Measurements from ENCODE around the gene AFF4.
"Not testable (repeated sequence)": the region's sequence is repeated elsewhere in the genome, so short reads cannot be mapped to it uniquely, and the experiment has no call there.

The AFF4 gene

DNA sequence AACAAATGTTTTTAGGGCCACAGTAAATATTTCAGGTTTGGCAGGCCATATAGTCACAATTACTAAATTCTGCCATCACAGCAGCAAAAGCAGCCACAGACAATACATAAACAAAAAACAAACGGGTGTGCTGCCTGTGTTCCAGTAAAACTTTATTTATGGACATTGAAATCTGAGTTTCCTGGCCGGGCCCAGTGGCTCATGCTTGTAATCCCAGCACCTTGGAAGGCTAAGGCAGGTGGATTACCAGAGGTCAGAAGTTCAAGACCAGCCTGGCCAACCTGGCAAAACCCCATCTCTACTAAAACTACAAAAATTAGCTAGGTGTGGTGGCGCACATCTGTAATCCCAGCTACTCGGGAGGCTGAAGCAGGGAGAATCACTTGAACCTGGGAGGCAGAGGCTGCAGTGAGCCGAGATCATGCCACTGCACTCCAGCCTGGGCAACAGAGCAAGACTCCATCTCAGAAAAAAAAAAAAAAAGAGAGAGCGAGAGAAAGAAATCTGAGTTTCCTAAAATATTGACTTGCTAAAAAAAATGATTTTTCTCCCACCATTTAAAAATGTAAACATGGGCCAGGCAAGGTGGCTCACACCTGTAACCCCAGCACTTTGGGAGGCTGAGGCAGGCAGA lies 7.2 kb downstream of the AFF4 start:
- DNase-seq: not testable (repeated sequence)

DNA sequence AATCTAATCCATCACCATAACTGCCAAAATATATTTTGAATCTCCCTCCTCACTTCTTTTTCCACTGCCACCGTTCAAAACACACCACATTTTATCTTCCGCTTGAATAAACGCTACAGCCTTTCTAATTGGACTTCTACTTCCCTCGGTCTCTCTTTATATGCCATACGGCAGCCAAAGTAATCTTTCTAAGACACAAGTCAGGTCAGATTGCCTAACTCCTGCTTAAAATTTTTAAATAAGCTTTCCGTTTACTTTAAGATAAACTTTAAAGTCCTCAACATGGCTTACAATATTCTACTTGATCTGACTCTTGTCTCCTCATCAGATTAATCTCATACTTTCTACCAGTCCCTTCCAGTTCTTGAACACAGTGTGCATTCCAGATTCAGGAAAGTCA lies 9.7 kb downstream of the AFF4 start:
- no peak for DNase-seq

DNA sequence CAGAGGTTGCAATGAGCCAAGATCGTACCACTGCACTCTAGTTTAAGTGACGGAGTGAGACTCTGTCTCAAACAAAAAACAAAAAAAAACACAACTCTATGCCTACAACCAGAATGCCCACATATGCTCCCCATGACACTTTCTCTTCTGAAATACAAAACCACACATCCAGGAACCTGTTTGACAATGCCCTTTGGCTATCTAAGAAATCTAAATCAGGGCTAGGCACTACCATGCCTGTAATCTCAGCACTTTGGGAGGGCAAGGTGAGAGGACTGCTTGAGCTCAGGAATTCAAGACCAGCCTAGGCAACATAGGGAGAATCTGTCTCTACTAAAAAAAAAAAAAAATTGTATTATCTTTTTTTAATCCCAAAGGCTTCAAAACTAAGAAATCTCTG lies 10.6 kb downstream of the AFF4 start:
- DNase-seq: no peak

DNA sequence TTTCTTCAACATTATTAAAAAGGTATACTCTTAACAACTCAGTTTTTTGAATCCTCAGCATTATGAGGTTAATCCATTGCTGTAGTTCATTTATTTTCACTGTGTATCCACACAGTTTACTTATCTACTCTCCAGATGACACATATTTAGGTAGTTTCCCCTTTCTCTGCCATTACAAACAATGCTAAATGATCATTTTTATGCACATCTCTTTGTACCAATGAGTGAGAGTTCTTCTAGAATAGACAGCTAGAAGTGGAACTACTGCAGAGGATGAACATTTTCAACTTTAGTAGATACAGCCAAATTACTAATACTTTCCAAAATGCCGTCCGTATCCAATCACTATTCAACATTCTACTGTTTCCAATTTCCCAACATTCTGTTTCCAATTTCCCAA lies 11.5 kb downstream of the AFF4 start:
- DNase-seq: no peak

DNA sequence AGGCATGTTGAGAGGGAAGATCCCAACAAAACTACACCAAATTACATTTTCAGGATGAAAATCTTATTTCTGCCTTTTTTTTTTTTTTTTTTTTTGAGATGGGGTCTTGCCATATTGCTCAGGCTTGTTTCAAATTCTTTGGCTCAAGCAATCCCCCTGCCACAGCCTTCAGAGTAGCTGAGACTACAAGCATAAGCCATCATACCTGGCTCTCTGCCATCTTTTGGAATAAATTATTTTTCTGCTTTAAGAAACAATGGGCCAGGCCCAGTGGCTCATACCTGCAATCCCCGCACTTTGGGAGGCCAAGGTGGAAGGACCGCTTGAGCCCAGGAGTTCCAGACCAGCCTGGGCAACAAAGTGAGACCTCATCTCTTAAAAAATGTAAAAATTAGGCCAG lies 14.3 kb downstream of the AFF4 start:
- no peak for DNase-seq

DNA sequence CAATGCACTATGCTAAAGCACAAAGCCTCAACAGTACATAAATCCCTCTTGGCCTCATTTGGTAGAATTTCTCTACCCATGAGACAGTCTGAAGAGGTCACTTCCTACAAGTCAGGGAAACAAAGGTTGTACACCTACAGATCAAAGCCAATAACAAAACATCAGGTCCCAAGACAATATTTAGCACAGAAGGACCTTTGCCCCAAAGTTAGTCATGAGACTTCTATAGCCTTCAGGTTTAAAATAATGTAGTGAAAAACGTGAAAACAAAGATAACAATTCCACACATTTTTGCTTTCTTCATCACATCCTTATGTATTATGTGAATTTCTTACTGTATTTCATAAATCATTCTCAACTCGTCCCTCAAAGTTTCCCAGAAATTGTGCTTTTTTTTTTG lies 15.8 kb downstream of the AFF4 start:
- DNase-seq: no peak

DNA sequence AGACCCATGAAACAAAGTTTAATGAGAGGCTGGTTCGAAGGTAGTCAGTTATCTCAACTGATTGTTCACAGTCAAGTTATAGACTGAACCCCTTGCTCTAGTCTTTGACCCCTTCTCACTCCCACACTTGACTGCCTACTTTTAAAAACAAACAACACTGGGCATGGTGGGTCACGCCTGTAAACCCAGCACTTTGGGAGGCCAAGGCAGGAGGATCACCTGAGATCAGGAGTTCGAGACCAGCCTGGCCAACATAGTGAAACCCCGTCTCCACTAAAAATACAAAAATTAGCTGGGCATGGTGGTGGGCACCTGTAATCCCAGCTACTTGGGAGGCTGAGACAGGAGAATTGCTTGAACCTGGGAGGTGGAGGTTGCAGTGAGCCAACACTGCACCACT lies 18.1 kb downstream of the AFF4 start:
- not testable (repeated sequence) for DNase-seq

DNA sequence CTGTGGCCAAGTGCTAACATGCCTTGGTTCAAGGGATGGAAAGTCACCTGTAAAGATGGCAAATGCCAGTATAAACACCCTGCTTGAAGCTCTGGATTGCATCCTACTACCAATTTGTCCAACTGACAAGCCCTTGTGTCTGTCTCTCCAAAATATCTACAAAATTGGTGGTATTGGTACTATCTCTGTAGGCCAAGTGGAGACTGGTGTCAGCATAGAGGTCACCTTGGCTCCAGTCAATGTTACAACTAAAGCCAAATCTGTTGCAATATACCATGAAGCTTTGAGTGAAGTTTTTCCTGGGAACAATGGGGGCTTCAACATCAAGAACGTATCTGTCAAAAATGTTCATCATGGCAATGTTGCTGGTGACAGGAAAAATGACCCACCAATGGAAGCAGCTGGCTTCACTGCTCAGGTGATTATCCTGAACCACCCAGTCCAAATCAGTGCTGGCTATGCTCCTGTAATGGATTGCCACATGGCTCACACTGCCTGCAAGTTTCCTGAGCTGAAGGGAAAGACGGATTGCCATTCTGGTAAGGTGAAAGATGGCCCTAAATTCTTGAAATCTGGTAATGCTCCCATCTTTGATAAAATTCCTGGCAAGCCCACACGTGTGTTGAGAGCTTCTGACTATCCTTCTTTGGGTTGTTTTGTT lies 19.9 kb downstream of the AFF4 start:
- no peak for DNase-seq

DNA sequence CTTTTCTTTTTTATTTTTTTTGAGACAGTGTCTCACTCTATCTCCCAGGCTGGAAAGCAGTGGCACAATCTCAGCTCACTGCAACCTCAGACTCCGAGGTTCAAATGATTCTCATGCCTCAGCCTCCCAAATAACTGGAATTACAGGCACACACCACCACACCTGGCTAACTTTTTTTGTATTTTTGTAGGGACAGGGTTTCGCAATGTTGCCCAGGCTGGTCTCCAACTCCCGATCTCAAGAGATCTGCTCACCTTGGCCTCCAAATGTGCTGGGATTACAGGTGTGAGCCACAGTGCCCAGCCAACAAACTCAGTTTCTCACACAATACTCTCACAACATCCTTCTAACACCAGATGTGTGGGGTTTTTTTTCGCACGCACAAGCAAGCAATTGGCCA lies 22.1 kb downstream of the AFF4 start:
- DNase-seq: no peak

DNA sequence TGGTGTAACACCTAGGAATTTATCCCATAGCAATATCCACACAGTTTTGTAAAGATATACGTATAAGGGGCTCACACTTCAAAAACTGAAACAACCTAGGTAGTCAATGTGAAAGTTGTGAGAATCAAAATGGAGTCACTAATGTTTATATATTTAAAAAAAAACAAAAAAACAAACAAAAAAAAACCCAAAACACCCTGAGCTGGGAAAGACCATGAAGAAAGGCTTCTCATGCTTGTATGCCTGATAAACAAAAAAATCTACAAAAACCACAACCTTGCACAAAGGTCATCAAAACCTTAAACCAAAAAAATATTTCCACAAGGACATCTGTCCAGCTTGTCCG lies 35.4 kb downstream of the AFF4 start:
- no peak for DNase-seq

DNA sequence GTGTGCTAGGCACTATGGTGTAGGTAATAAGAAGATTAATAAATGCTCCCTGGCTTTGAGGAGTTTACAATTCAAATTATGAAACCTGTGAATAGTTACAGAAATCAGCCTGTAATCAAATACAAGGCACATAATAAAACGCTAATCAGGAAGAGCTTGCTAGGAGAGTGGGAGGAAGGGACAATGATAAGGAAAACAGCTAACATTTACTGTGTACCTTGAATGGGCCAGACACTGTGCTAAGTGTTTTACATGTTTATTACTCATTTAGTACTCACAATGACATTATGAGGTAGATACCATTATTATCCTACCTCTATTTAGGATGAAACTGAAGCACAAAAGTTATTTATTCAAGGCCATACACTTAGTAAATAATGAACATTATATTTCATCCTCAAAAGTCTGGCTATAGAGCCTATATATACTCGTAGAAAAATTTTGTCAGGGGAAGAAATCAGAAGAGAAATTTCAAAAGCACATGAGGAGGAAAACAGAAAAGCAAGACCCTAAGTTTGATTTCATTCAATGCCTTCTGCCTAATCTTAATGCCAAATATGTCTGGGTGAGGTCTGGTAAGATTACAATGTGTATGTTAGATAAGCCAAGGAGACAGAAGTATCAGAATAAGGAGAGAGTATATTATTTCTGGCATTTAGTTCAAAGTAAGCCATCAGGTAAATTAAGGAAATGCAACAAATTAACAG lies 35.9 kb downstream of the AFF4 start:
- DNase-seq: no peak

DNA sequence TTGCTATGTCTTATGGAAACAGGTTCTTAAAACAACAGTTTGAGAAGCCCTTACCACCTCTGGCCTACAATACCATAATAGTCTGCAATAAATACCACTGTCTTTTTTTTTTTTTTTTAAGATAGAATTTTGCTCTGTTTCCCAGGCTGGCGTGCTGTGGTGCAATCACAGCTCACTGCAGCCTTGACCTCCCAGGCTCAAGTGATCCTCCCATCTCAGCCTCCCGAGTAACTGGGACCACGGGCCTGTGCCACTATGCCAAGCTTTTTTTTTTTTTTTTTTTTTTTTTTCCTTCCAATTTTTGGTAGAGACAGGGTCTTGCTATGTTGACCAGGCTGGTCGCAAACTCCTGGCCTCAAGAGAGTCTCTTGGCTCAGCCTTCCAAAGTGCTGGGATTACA lies 37.0 kb downstream of the AFF4 start:
- no peak for DNase-seq

DNA sequence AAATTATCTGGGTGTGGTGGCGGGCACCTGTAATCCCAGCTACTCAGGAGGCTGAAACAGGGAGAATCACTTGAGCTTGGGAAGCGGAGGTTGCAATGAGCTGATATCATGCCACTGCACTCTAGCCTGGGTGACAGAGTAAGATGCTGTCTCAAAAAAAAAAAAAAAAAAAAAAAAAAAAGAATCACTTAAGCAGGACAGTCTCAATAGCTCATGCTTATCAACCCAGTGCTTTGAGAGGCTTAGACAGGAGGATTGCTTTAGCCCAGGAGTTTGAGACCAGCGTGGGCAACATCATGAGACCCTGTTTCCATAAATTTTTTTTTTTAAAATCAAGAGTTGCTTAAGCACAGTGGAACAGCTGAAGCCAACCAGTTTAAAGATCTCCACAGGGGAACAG lies 47.3 kb downstream of the AFF4 start:
- no peak for DNase-seq

DNA sequence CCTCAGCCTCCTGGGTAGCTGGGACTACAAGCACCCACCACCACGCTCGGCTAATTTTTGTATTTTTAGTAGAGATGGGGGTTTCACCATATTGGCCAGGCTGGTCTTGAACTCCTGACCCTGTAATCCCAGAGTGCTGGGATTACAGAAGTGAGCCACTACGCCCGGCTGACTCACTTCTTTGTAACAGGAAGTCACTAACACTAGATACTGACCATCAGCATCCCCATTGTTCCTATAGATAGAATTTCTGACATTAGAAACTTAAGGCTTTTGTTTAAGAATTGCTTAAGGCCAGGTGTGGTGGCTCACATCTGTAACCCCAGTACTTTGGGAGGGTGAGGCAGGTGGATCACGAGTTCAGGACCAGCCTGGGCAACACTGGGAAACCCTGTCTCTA lies 47.8 kb downstream of the AFF4 start:
- no peak for DNase-seq

DNA sequence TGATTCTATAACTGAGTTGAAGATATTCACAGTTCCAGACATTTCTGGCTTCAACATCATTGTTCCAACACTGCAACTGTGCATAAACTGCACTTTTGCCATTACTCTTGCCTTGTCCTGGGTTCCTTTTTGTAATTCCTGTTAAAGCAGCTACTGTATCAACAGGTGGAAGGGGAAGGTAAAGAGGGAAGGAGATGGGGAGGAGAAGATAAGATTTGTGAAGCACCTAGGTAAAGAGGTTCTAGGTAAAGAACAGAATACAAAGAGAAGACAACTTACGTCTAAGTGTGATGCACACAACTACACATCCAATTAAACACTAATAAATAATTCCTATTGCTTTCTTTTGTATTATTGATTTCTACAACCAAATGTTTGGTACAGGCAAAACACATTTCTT lies 53.7 kb downstream of the AFF4 start:
- DNase-seq: no peak

DNA sequence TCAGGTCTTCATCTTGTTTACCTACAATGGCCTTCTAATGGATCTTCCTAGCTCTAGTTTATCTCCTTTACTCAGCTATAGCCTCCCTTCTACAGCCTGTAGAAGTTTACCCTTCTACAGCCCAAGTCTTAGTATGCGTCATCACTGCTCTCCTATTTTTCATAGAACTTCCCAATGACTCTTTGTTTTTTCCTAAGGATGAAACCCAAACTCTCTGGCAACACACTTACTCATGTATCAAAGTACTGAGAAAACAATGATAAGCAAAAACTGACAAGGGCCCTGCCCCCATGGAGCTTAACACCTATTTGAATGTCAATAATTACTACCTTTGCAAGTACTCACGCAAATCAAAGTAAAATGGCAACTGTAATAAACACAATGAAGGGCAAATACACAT lies 56.3 kb downstream of the AFF4 start:
- no peak for DNase-seq

DNA sequence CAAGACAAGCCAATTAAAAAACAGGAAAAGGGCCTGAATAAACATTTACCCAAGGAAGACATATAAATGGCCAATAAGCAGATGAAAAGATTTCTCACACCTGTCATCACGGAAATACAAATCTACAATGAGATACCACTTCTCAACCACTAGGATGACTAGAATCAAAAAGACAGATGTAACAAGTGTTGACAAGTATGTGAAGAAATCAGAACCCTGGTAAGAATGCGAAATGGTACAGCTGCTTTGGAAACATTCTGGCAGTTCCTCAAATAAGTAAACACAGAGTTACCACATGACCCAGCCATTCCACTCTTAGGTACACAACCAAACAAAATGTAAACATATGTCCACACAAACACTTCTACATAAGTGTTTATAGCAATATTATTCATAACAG lies 57.5 kb downstream of the AFF4 start:
- no peak for DNase-seq

DNA sequence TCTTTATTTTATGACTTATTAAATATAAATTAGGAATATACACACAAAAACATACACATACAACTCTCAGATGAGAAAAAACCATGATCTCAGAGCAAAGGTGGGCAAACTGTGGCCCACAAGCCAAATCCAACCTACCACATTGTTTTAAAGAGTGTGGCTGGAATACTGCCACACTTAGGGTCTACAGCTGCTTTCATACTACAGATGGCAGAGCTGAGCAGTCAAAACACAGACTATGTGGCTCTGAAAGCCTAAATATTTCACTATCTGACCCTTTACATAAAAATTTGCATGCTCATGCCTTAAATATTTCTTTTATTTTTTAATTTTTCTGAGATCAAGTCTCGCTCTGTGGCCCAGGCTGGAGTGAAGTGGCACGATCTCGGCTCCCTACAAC lies 61.7 kb downstream of the AFF4 start:
- no peak for DNase-seq

DNA sequence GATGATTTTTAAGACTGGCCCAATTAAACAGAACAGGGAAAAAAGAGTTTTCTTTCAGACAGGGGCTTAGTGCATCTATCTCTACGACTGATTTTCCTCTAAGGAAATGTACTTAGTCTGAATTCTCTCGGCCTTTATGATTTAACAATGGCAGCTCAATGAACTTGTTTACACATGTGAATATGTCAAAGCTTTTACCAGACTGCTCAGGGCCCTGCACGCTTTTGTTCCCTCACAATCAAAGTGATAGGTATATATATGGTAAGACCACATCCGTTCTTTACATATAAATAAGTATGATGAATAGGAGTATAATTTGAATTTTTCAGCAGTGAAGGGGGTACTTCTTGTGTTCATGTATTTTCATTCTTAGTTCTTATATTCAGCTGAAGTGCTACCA lies 62.4 kb downstream of the AFF4 start:
- DNase-seq: no peak

DNA sequence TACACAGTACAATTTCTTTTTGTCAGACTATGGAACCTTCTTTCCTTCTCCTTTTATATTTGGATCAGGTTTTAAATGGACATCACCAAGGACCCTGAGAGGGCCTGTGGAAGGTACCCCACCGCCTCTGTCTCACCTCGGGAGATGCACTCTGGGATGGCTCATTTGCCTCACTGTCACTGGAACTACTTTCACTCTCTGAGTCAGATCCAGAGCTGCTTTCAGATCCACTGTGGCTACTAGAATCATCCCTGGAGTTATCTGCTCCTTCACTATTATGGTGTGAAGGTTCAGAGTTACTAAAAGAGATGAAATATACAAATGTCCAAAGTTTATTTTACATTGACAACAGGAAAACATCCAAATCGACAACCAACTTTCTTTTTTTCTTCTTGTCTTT lies 65.3 kb downstream of the AFF4 start:
- no peak for DNase-seq

DNA sequence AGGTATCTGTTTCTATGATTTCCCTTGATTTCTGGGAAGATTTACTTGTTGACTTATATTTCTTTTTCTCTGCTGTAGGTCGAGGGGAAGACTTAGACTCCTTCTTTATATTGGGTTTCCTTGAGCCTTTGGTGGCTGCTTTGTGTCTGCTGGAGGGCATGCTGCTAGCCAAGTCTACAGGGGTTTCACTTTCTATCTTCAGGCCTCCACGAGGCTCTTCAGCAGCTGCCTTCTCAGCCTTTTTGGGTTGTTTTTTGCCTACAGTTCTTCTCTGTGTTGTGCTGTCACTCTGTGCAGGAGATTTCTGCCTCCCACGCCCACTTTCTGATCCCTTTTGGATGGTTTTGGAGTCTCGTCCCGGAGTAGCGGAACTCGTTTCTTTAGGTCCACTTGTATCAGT lies 66.7 kb downstream of the AFF4 start:
- DNase-seq: no peak

DNA sequence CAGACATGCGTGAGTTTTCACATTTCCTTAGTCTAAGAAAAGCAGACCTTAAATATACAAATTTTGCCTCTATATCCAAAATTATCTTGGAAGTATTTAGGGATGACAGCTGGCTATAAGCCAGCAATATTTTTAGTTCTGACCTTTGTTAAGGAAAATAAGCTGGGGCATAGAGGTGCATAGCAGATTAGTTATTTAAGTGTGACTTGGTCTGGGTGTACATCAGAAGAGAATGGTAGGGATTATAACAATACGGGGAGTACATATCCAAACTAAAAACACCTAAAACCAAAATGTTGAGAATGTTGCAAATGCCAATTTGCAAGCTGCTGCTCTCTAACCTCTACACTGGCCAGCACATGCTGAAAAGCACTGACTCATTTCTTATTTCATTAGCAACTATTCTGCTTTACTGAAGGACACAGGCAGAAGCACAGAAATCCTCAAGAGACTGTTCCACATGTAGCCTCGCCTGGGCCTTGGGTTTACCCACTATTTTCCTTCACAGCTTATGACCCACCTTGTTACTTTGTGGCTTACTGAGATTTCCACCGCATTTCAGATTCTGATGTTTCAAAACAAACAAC lies 67.6 kb downstream of the AFF4 start:
- no peak for DNase-seq

DNA sequence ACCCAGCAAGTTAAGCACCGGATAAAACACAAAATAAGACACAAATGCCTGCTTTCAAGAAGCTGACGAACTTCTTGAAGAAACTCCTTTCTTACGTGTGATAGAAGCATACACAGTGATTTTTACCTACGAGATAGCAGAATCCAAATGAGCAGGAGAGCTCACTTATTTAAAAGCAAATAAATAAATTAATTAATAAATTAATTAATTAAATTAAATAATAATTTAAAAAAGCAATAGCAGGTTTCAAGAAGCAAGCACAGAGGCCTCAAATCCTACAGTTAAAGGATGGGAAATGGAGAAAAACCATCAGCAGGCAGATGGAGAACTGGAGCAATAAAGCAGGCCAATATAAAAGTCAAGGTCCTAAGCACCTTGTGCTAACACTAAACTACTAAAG lies 72.6 kb downstream of the AFF4 start:
- DNase-seq: no peak

DNA sequence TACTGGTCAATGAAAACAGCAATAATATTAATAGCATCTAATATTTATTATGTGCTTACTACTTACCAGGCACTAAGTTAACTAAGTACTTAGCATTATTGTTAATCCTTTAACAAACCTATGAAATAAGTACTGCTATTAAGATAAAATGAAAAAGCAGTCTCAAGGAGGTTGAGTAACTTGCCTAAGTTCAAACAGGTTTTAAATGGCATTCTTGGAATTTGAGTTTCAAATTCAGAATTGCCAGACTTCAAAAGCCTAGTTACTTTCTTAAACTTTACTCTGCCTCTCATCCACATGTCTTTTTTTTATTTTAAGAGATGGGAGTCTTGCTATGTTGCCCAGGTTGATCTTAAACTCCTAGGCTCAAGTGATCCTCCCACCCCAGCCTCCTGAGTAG lies 73.9 kb downstream of the AFF4 start:
- DNase-seq: no peak

Measured in left hindlimb (tissue), 1 donor.